Suprapubic skin (tissue), 3 donors: Measurements from ENCODE around the gene PSMD2.

Source experiments
- CTCF ChIP-seq, 2 donors: fragments of 200-600 bp in 1 of 2; fragments of 450-650 bp in 1 of 2; sonication (generic) in 1 of 2; IDR thresholded peaks; one replicate each; pipeline ENCODE4 v1.5.1; 2016 to 2019; ENCODE audit warnings: antibody characterized with exemption in 2 of 2, mild to moderate bottlenecking in 1 of 2, moderate library complexity in 1 of 2
- POLR2AphosphoS5 ChIP-seq, 3 donors: sonication (generic); formaldehyde crosslinking; IDR thresholded peaks; one replicate each; pipeline ENCODE4 v1.6.1; 2017; ENCODE audit warnings: antibody characterized with exemption in 3 of 3

- no peak for TF ChIP-seq POLR2AphosphoS5 (IDR thresholded peaks at IDR 0.05)
- no peak for TF ChIP-seq CTCF (IDR thresholded peaks at IDR 0.05)
These were observed 38.2 kb upstream of the PSMD2 start for GRCh38 chr3:184260724-184261269.
